GM19452 (cell line): ENCODE results near the gene GSN.

Source experiments
- ATAC-seq: cut with Tn5 transposase; IDR thresholded peaks from one replicate; pipeline ENCODE4 v1.9.1; 2021; ENCODE audit not compliant: unreplicated experiment

Gene GSN

GRCh38 chr9:121302341-121302740 is 34.4 kb downstream of the GSN start:
- no peak for ATAC-seq

- no peak for ATAC-seq
These were observed 34.8 kb downstream of the GSN start for GRCh38 chr9:121302786-121303185.

GRCh38 chr9:121303456-121304451 is 35.8 kb downstream of the GSN start:
- ATAC-seq, result no peak

GRCh38 chr9:121304707-121305106 is 36.7 kb downstream of the GSN start:
- no peak for ATAC-seq

GRCh38 chr9:121305269-121305994 is 37.5 kb downstream of the GSN start:
- no peak for ATAC-seq

- no peak for ATAC-seq
These were observed 40.0 kb downstream of the GSN start for GRCh38 chr9:121307976-121308375.

- ATAC-seq, result no peak
These were observed 40.8 kb downstream of the GSN start for GRCh38 chr9:121308765-121309164.

- ATAC-seq, result no peak
These were observed 41.2 kb downstream of the GSN start for GRCh38 chr9:121309171-121309570.

GRCh38 chr9:121309833-121310425 is 42.0 kb downstream of the GSN start:
- ATAC-seq, result no peak

GRCh38 chr9:121310571-121310970 is 42.6 kb downstream of the GSN start:
- ATAC-seq, result no peak

GRCh38 chr9:121312169-121312568 is 44.2 kb downstream of the GSN start:
- no peak for ATAC-seq

- no peak for ATAC-seq
These were observed 45.6 kb downstream of the GSN start for GRCh38 chr9:121313458-121314152.

- no peak for ATAC-seq
These were observed 48.4 kb downstream of the GSN start for GRCh38 chr9:121316378-121316777.

GRCh38 chr9:121316852-121317373 is 49.0 kb downstream of the GSN start:
- no peak for ATAC-seq

GRCh38 chr9:121317737-121318630 is 50.0 kb downstream of the GSN start:
- ATAC-seq, result no peak

- ATAC-seq, result no peak
These were observed 50.8 kb downstream of the GSN start for GRCh38 chr9:121318631-121319382.

- ATAC-seq, result no peak
These were observed 51.4 kb downstream of the GSN start for GRCh38 chr9:121319383-121319780.

GRCh38 chr9:121321016-121321503 is 53.1 kb downstream of the GSN start:
- ATAC-seq, result no peak
